ENCODE data around the gene ACCSL.

The ACCSL gene

GRCh38 chr11:44094260-44094868, 46.6 kb downstream of the ACCSL start:
- in situ Hi-C loops (cut with HindIII; ENCODE audit: low sequenced_read_pairs), result no loop called here

GRCh38 chr11:44095506-44096359, 48.0 kb downstream of the ACCSL start, which contains the start of gene EXT2:
Gene EXT2, plus strand, starts transcription at chr11:44095678. Its CDS starts 12,035 bp downstream, at chr11:44107713.
- in situ Hi-C loops (cut with HindIII; ENCODE audit: low sequenced_read_pairs), result no loop called here

- in situ Hi-C loops (cut with HindIII; ENCODE audit: low sequenced_read_pairs), result no loop called here
Measured at GRCh38 chr11:44096360-44097185, 48.8 kb downstream of the ACCSL start.

- in situ Hi-C loops (cut with HindIII; ENCODE audit: low sequenced_read_pairs), result no loop called here
Measured at GRCh38 chr11:44097821-44098220, 50.0 kb downstream of the ACCSL start.

- in situ Hi-C loops (cut with HindIII; ENCODE audit: low sequenced_read_pairs), result loop anchor here (25.0 kb wide), 2 partner anchors 436 to 786 kb away; no protein-coding TSS in a partner anchor
Measured at GRCh38 chr11:44101098-44101497, 53.3 kb downstream of the ACCSL start.

- in situ Hi-C loops (cut with HindIII; ENCODE audit: low sequenced_read_pairs), result loop anchor here (25.0 kb wide), 2 partner anchors 433 to 783 kb away; no protein-coding TSS in a partner anchor
Measured at GRCh38 chr11:44104481-44105294, 56.9 kb downstream of the ACCSL start.

- in situ Hi-C loops (cut with HindIII; ENCODE audit: low sequenced_read_pairs), result loop anchor here (25.0 kb wide), 2 partner anchors 429 to 779 kb away; no protein-coding TSS in a partner anchor
Measured at GRCh38 chr11:44108260-44108659, 60.5 kb downstream of the ACCSL start.
